ENCODE data around the gene ZNF618. TPM values are rescaled to one million over a fixed set of nuclear protein-coding genes. Genes with fewer than 3 reads are reported as not detected.

ZNF618 gene
- total and polyA plus RNA-seq, 2 experiments from 2014 or later = 10.2 to 14.0 TPM

DNA sequence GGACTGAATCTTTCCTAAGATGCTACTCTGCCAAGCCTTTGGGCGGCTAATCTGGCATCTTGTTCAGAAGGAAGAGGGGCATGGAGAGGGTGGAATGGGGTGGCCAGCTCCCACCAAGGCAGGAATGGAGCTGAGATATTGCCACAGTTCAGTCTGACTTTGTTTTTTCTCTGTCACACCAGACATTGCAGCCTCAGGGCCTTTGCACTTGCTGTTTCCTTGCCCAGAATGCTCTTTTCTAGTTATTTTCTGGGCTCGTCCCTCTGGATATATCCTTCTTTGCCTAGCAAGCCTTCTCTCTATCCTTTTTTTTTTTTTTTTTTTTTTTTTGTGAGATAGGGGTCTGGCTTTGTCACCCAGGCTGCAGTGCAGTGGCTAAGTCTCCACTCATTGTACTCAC is 40.8 kb downstream of the ZNF618 start:
- no peak for TF ChIP-seq EZH2phosphoT487 (IDR thresholded peaks at IDR 0.05; ENCODE audit: low read depth, severe bottlenecking, unreplicated experiment)
- no peak for TF ChIP-seq EZH2 (IDR thresholded peaks at IDR 0.05; ENCODE audit: borderline replicate concordance)
- TF ChIP-seq, protein P1, sequence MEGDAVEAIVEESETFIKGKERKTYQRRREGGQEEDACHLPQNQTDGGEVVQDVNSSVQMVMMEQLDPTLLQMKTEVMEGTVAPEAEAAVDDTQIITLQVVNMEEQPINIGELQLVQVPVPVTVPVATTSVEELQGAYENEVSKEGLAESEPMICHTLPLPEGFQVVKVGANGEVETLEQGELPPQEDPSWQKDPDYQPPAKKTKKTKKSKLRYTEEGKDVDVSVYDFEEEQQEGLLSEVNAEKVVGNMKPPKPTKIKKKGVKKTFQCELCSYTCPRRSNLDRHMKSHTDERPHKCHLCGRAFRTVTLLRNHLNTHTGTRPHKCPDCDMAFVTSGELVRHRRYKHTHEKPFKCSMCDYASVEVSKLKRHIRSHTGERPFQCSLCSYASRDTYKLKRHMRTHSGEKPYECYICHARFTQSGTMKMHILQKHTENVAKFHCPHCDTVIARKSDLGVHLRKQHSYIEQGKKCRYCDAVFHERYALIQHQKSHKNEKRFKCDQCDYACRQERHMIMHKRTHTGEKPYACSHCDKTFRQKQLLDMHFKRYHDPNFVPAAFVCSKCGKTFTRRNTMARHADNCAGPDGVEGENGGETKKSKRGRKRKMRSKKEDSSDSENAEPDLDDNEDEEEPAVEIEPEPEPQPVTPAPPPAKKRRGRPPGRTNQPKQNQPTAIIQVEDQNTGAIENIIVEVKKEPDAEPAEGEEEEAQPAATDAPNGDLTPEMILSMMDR (IDR thresholded peaks at IDR 0.05; ENCODE audit: poor library complexity) = no peak
- H3K9me3 ChIP-seq (ENCODE audit: low read depth) = no peaks in the 10 kb centered on the region
- H3K79me2 ChIP-seq = peaks cover 87% of the 10 kb centered on the region
- no peaks in the 10 kb centered on the region for H3K27me3 ChIP-seq
- H2AFZ ChIP-seq = no peak overlapping the region
- H3K4me3 ChIP-seq = no peak overlapping the region
- H3K27ac ChIP-seq = no peak overlapping the region
- 95% methylated on average over 2 of the region's 2 CpGs for WGBS (ENCODE audit: low lambda C conversion rate, missing lambda C conversion rate)
- H3K36me3 ChIP-seq (replicated peaks; ENCODE audit: insufficient read depth, low read depth) = no peaks in the 10 kb centered on the region
- H3K4me2 ChIP-seq = no peak overlapping the region
- H3K4me1 ChIP-seq (ENCODE audit: insufficient read depth) = no peaks in the 10 kb centered on the region
- no peak for DNase-seq (ENCODE audit: low spot score)
- H3K9me2 ChIP-seq (replicated peaks; ENCODE audit: insufficient read depth) = no peaks in the 10 kb centered on the region
- H4K20me1 ChIP-seq (ENCODE audit: insufficient read depth, poor library complexity, severe bottlenecking) = peaks cover 12% of the 10 kb centered on the region

DNA sequence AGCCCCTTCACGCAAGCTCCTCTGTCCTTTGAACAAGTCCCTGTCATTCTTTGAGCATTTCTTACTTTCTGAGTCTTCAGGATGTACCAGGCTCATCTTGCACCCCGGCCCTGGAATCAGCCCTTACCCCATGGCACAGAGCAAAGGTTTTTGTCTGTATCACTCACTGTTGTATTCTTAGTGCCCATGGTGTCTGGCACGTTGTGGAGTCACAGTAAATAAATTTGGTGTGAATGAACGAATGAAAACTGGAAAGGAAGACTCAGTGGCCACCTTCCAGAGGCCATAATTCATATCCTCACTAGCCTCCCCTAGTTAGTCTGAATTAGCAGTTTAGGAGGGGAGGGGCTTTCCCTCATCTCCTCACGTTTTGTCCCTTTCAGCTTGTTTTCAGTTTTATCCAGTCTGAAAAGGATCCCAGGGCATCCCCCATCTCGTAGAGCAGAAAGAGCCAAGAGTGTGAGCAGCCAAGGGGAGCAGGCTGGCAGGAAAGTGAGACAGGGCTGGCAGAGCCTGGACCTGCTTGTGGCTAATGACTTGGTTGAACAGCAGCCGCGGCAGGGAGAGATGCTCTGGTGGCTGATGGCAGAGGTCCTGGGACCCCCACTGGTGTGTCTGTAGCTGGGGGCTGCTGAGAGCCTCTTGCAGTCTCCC is 42.7 kb downstream of the ZNF618 start:
- peaks cover 89% of the 10 kb centered on the region for H3K79me2 ChIP-seq
- H3K9me3 ChIP-seq (ENCODE audit: low read depth) = no peaks in the 10 kb centered on the region
- H3K27me3 ChIP-seq = no peaks in the 10 kb centered on the region
- H3K4me1 ChIP-seq (ENCODE audit: insufficient read depth) = no peaks in the 10 kb centered on the region
- no peak overlapping the region for H3K4me3 ChIP-seq
- DNase-seq (ENCODE audit: low spot score) = no peak
- 91% methylated on average over 8 of the region's 8 CpGs for WGBS (ENCODE audit: low lambda C conversion rate, missing lambda C conversion rate)
- H3K4me2 ChIP-seq = no peak overlapping the region
- no peaks in the 10 kb centered on the region for H3K9me2 ChIP-seq (replicated peaks; ENCODE audit: insufficient read depth)
- H3K36me3 ChIP-seq (replicated peaks; ENCODE audit: insufficient read depth, low read depth) = no peaks in the 10 kb centered on the region
- TF ChIP-seq, protein P1 (IDR thresholded peaks at IDR 0.05; ENCODE audit: poor library complexity) = no peak
- TF ChIP-seq EZH2 (IDR thresholded peaks at IDR 0.05; ENCODE audit: borderline replicate concordance) (no peak), EZH2phosphoT487 (IDR thresholded peaks at IDR 0.05; ENCODE audit: low read depth, severe bottlenecking, unreplicated experiment) (no peak)
- H3K27ac ChIP-seq = no peak overlapping the region
- H4K20me1 ChIP-seq (ENCODE audit: insufficient read depth, poor library complexity, severe bottlenecking) = peaks cover 3% of the 10 kb centered on the region
- no peak overlapping the region for H2AFZ ChIP-seq

DNA sequence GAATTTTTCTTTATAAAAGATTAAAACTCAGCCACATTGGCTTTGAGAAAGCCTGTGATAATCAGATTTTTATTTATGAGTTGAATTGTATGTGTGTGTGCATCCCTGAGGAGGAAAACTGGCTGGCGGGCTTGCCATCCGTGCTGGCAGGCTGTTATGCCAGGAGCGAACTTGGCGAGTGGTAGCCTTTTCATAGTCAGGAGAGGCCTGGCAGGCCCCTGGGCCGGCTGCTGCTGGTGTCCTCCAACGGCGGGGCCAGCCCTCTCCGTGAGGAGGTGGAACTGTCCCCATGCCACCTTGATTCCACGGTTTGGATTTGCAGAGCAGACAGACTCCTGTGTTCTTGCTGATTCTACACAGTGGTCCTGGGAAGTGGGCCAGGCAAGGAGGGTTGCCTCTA is 43.3 kb downstream of the ZNF618 start:
- Histone ChIP-seq H3K79me2 (peaks cover 90% of the 10 kb centered on the region), H3K36me3 (replicated peaks; ENCODE audit: insufficient read depth, low read depth) (no peaks in the 10 kb centered on the region), H2AFZ (no peak overlapping the region), H3K9me2 (replicated peaks; ENCODE audit: insufficient read depth) (no peaks in the 10 kb centered on the region), H3K9me3 (ENCODE audit: low read depth) (no peaks in the 10 kb centered on the region), H4K20me1 (ENCODE audit: insufficient read depth, poor library complexity, severe bottlenecking) (peaks cover 3% of the 10 kb centered on the region), H3K27ac (no peak overlapping the region), H3K27me3 (no peaks in the 10 kb centered on the region), H3K4me1 (ENCODE audit: insufficient read depth) (no peaks in the 10 kb centered on the region), H3K4me3 (no peak overlapping the region), H3K4me2 (no peak overlapping the region)
- 93% methylated on average over 9 of the region's 9 CpGs for WGBS (ENCODE audit: low lambda C conversion rate, missing lambda C conversion rate)
- DNase-seq (ENCODE audit: low spot score) = no peak
- no peak for TF ChIP-seq EZH2phosphoT487 (IDR thresholded peaks at IDR 0.05; ENCODE audit: low read depth, severe bottlenecking, unreplicated experiment)
- TF ChIP-seq EZH2 (IDR thresholded peaks at IDR 0.05; ENCODE audit: borderline replicate concordance) = no peak
- TF ChIP-seq, protein P1 (IDR thresholded peaks at IDR 0.05; ENCODE audit: poor library complexity) = no peak
